Osteoblast (primary cell): ENCODE measurements around the gene FAIM2. TPM values are rescaled to one million over a fixed set of nuclear protein-coding genes. Genes with fewer than 3 reads are reported as not detected.
A peak's percentile ranks its signal among the peaks of the same experiment; 100 is the strongest.
"Not testable (repeated sequence)": the region's sequence is repeated elsewhere in the genome, so short reads cannot be mapped to it uniquely, and the experiment has no call there.

Experiments used
- DNase-seq: peaks from one replicate; pipeline ENCODE4 v3.0.0; 2011; ENCODE audit warnings: low spot score, mixed read lengths; ENCODE audit not compliant: insufficient read length; ENCODE audit errors: missing footprints
- H2AFZ ChIP-seq: 2 replicates; pipeline ENCODE4 v1.6.0; 2011; ENCODE audit warnings: mild to moderate bottlenecking, low read length
- H3K27ac ChIP-seq: 2 replicates; pipeline ENCODE4 v1.5.1; 2011; ENCODE audit warnings: mild to moderate bottlenecking, low read depth, low read length, moderate library complexity
- H3K27me3 ChIP-seq: 2 replicates; pipeline ENCODE4 v1.6.0; 2012; ENCODE audit warnings: mild to moderate bottlenecking, control low read depth, inconsistent platforms, low read length, moderate library complexity; ENCODE audit not compliant: insufficient read depth
- H3K36me3 ChIP-seq: 2 replicates; pipeline ENCODE4 v1.5.1; 2011; ENCODE audit warnings: mild to moderate bottlenecking, low read length, control low read depth, moderate library complexity; ENCODE audit not compliant: insufficient read depth
- H3K4me1 ChIP-seq: 2 replicates; pipeline ENCODE4 v1.5.1; 2011; ENCODE audit warnings: mild to moderate bottlenecking, low read length, control low read depth, moderate library complexity; ENCODE audit not compliant: insufficient read depth
- H3K4me2 ChIP-seq: 2 replicates; pipeline ENCODE4 v1.6.0; 2011; ENCODE audit warnings: mild to moderate bottlenecking, low read length; ENCODE audit not compliant: insufficient read depth
- H3K4me3 ChIP-seq: fragments of 200-600 bp; sonication (generic); 3 replicates; pipeline ENCODE4 v1.5.1; 2012; ENCODE audit warnings: mild to moderate bottlenecking, low read length, inconsistent platforms; ENCODE audit not compliant: insufficient read depth
- H3K79me2 ChIP-seq: 2 replicates; pipeline ENCODE4 v1.6.0; 2012; ENCODE audit warnings: mild to moderate bottlenecking, low read length, control low read depth, inconsistent platforms; ENCODE audit not compliant: insufficient read depth
- H3K9me3 ChIP-seq: 2 replicates; pipeline ENCODE4 v1.5.1; 2011; ENCODE audit warnings: low read depth, low read length, control low read depth
- H4K20me1 ChIP-seq: 2 replicates; pipeline ENCODE4 v1.6.0; 2012; ENCODE audit warnings: mild to moderate bottlenecking, low read length, control low read depth; ENCODE audit not compliant: insufficient read depth
- total RNA-seq: library from RNA; depleted of rRNA; stranded (reverse); fragments of >200 nt; gene quantifications from 2 replicates; pipeline ENCODE4 v1.2.3, GENCODE V29; 2012
- TF ChIP-seq, protein P1 (sequence below): IDR thresholded peaks from 2 replicates; pipeline ENCODE4 v1.5.1; 2011; ENCODE audit warnings: mild to moderate bottlenecking, low read depth, low read length, moderate library complexity; ENCODE audit errors: extremely low read depth

The FAIM2 gene
- total RNA-seq, 1 donor: 1.4 TPM

DNA sequence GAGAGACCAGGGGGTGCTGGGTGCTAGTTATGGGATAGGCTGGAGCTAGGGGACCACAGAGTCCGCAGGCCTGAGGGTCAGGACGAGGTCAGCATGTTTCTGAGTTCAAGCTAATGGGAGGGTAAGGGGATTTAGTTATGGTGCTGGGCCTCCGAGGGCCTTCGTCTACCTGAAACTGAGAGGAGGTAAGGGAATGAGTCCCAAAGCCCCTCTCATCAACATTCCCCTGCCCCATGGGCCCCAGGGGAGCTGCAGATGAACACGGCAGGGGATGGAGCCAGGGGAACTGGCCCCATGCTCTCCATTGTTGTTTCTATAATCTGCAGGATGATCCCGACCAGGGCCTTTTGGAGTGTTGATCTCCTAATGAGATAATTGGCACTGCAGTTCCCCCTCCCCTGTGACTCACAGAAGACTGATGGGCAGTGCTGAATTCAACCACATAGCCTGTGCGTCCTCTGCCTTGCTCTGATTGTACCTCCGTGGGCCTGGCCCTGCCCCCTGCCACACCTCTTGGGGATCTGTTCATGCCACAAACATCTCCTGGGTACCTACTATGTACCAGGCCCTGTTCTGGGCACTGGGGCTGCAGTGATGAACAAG lies 21.4 kb downstream of the FAIM2 start:
- Histone ChIP-seq H3K36me3 (no peaks in the 10 kb centered on the region), H3K4me2 (no peak overlapping the region), H3K27me3 (peaks cover 20% of the 10 kb centered on the region), H2AFZ (no peak overlapping the region), H3K79me2 (no peaks in the 10 kb centered on the region), H3K4me3 (no peak overlapping the region), H3K27ac (no peak overlapping the region), H3K9me3 (no peaks in the 10 kb centered on the region), H4K20me1 (no peaks in the 10 kb centered on the region), H3K4me1 (no peaks in the 10 kb centered on the region)
- DNase-seq: peak; percentile 73
- TF ChIP-seq, protein P1, sequence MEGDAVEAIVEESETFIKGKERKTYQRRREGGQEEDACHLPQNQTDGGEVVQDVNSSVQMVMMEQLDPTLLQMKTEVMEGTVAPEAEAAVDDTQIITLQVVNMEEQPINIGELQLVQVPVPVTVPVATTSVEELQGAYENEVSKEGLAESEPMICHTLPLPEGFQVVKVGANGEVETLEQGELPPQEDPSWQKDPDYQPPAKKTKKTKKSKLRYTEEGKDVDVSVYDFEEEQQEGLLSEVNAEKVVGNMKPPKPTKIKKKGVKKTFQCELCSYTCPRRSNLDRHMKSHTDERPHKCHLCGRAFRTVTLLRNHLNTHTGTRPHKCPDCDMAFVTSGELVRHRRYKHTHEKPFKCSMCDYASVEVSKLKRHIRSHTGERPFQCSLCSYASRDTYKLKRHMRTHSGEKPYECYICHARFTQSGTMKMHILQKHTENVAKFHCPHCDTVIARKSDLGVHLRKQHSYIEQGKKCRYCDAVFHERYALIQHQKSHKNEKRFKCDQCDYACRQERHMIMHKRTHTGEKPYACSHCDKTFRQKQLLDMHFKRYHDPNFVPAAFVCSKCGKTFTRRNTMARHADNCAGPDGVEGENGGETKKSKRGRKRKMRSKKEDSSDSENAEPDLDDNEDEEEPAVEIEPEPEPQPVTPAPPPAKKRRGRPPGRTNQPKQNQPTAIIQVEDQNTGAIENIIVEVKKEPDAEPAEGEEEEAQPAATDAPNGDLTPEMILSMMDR: no peak

DNA sequence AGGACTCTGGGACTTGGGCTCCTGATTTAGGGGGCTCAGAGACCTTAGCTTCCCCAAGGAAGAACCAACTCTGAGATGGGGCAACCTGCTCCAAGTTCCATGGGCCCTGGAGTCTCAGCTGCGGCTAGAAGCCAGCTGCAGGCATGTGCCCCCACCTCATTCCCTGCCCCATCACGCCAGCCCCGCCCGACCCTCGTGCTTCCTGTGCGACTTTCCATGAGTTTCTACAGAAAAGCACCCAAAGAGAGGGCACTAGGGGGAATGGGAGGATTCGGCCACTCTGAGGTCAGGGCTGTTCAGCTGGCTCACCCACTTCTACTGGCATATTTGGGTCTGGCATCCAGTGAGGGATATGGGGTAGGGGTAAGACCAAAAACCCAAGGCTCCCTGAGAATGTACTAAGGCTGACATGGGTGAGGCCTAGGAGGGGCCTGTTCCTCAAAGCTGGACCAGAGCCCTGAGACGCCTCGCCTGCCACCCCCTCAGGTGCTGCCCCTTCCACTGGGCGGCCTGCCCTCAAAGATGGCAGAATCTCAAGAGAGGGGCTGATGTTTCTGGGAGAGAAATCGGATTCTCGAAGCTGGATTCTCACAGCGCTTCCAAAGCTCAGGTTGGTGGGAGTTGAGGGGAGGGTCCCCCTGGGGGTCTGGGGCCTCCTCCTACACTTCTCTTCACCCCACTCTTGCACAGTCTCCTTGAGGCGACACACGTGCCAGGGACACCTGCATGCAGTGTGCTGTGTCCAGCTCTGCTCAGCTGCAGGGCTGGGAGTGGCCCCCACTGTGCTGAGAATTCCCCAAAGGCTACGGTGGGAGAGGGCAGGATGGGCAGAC lies 22.1 kb downstream of the FAIM2 start:
- Histone ChIP-seq H3K27ac (no peak overlapping the region), H3K4me2 (no peak overlapping the region), H3K9me3 (no peaks in the 10 kb centered on the region), H3K27me3 (peaks cover 13% of the 10 kb centered on the region), H3K4me3 (no peak overlapping the region), H3K79me2 (no peaks in the 10 kb centered on the region), H4K20me1 (no peaks in the 10 kb centered on the region), H2AFZ (no peak overlapping the region), H3K4me1 (no peaks in the 10 kb centered on the region), H3K36me3 (no peaks in the 10 kb centered on the region)
- no peak for DNase-seq
- TF ChIP-seq, protein P1: no peak

DNA sequence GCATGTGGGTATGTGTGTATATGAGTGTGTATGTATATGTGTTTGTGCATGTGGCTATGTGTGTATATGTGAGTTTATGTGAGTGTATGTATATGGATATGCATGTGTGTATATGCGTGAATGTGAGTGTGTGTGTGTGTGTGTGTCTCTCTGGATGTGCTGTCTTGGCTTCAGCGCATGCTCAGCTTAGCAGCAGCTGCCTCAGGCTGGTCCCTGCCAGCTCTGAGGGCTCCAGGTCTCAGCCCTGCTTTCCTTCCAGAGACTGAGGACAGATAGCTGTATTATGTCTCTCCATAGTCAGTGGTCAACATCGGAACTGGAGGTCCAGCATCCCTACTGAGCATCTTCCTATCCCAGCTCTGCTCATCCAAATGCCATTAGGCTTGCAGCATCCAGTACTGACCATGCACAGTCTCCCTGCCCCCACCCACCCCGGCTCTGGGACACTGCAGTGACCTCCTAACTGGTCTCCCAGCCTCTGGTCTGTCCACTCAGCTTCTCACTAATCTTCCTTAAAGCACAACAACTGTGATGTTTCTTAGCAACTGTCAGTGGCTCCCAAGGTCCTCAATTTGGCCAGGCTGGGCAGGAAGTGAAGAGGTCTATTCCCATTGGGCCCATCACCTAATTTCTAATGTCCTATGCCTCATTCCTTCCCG lies 22.8 kb downstream of the FAIM2 start:
- no peaks in the 10 kb centered on the region for H3K9me3 ChIP-seq

DNA sequence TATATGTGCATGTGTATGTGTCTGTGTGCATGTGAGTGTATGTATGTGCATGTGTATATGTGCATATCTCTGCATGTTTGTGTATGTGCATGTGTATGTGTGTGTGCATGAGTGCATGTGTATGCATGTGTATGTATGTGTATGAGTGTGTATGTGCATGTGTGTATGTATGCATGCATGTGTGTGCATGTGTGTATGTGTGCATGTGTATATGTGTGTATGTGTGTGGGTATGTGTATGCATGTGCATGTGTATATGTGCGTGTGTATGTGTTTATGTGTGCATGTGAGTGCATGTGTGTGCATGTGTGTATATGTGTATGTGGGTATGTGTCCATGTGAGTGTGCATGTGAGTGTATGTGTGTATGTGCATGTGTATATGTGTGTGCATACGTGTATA lies 24.6 kb downstream of the FAIM2 start:
- not testable (repeated sequence) for H3K79me2 ChIP-seq, H2AFZ ChIP-seq, H3K27ac ChIP-seq, H3K9me3 ChIP-seq, H3K4me1 ChIP-seq, H3K4me2 ChIP-seq, H3K36me3 ChIP-seq, H4K20me1 ChIP-seq, H3K4me3 ChIP-seq, H3K27me3 ChIP-seq, DNase-seq

More for the DNA sequence above, 22.8 kb downstream of the FAIM2 start:
- Histone ChIP-seq H3K27me3 (peaks cover 9% of the 10 kb centered on the region), H4K20me1 (no peaks in the 10 kb centered on the region), H3K4me2 (no peak overlapping the region), H3K4me1 (no peaks in the 10 kb centered on the region), H3K36me3 (no peaks in the 10 kb centered on the region), H2AFZ (no peak overlapping the region), H3K79me2 (no peaks in the 10 kb centered on the region), H3K27ac (no peak overlapping the region), H3K4me3 (no peak overlapping the region)
- no peak for DNase-seq
- TF ChIP-seq, protein P1: no peak
